Measurements from ENCODE around the gene COL5A1.

COL5A1 gene

DNA sequence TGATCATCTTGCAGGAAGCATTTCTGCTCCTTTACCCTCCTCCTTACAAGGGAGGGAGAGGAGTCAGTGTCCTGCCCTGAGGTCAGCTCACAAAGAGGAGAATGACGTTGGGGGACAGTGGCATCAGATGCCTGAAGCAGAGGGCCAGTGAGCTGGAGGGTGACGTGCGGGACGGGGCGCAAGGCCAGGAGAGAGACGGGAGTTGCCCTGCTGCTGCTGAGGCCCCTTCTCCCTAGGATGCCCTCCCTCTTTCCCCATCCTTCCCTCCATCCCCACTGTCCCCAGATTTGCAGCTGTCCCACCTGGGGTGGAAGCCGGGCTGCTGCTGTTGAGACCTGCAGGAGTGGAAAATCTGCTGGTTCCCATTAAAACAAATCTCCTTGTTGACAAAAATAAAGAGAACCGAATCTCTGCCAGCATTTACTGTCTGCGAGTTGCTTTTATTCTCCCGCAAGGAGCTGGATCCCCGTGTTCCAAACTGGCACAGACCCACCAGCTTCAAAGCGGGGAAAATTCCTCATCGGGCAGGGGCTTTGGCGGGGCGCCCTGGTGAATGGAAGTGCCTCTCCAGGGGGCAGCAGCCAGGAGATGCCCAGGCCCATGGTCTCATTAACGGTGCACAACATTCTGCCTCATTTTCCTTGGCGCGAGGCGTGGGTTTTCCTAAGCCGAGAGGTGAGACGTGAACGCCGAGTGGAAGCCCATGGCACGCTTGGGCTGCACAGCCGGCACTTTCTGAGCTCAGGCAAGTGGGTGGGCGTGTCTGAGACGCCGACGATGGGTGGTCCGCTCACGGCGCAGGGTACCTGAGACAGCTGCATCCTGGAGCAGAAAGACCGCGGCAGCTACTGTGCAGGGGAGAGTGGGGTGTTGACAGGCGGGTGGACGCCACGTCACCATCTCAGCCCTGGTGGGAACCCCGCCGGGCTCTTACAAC is 13.9 kb upstream of the COL5A1 start:
- TF ChIP-seq TAF1 (IDR thresholded peaks at IDR 0.05; ENCODE audit: borderline replicate concordance, insufficient read depth, low read length) (no peak), FOXP2 (optimal IDR thresholded peaks at IDR 0.05; ENCODE audit: borderline replicate concordance, extremely low read depth, extremely low read length, insufficient read depth) (no peak), POLR2AphosphoS5 (IDR thresholded peaks at IDR 0.05; ENCODE audit: low read depth, low read length) (no peak), SIN3A (IDR thresholded peaks at IDR 0.05; ENCODE audit: borderline replicate concordance, insufficient read depth, low read length) (no peak)
- TF ChIP-seq, protein P1, sequence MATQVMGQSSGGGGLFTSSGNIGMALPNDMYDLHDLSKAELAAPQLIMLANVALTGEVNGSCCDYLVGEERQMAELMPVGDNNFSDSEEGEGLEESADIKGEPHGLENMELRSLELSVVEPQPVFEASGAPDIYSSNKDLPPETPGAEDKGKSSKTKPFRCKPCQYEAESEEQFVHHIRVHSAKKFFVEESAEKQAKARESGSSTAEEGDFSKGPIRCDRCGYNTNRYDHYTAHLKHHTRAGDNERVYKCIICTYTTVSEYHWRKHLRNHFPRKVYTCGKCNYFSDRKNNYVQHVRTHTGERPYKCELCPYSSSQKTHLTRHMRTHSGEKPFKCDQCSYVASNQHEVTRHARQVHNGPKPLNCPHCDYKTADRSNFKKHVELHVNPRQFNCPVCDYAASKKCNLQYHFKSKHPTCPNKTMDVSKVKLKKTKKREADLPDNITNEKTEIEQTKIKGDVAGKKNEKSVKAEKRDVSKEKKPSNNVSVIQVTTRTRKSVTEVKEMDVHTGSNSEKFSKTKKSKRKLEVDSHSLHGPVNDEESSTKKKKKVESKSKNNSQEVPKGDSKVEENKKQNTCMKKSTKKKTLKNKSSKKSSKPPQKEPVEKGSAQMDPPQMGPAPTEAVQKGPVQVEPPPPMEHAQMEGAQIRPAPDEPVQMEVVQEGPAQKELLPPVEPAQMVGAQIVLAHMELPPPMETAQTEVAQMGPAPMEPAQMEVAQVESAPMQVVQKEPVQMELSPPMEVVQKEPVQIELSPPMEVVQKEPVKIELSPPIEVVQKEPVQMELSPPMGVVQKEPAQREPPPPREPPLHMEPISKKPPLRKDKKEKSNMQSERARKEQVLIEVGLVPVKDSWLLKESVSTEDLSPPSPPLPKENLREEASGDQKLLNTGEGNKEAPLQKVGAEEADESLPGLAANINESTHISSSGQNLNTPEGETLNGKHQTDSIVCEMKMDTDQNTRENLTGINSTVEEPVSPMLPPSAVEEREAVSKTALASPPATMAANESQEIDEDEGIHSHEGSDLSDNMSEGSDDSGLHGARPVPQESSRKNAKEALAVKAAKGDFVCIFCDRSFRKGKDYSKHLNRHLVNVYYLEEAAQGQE (IDR thresholded peaks at IDR 0.05; ENCODE audit: insufficient read depth in 1 of 2, low read depth in 2 of 2, low read length in 2 of 2) = no peak

DNA sequence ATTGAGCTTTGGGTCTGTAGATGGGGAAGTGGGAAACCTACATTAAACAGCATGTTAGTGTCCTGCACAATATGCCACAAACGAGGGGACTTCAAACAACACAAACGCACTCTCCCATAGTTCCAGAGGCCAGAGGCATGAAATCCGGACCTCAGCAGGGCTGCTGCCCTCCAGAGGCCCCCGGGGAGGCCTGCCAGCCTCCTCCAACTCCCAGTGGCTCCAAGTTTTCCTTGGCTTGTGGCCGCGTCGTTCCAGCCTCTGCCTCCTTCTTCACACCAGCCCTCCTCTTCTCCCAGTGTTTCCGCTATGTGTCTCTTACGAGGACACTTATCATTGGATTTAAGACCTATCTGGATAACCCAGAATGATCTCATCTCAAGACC is 13.3 kb upstream of the COL5A1 start:
- TF ChIP-seq, protein P1 (IDR thresholded peaks at IDR 0.05; ENCODE audit: insufficient read depth in 1 of 2, low read depth in 2 of 2, low read length in 2 of 2) = no peak
- TF ChIP-seq POLR2AphosphoS5 (IDR thresholded peaks at IDR 0.05; ENCODE audit: low read depth, low read length) (no peak), FOXP2 (optimal IDR thresholded peaks at IDR 0.05; ENCODE audit: borderline replicate concordance, extremely low read depth, extremely low read length, insufficient read depth) (no peak), SIN3A (IDR thresholded peaks at IDR 0.05; ENCODE audit: borderline replicate concordance, insufficient read depth, low read length) (no peak), TAF1 (IDR thresholded peaks at IDR 0.05; ENCODE audit: borderline replicate concordance, insufficient read depth, low read length) (no peak)

DNA sequence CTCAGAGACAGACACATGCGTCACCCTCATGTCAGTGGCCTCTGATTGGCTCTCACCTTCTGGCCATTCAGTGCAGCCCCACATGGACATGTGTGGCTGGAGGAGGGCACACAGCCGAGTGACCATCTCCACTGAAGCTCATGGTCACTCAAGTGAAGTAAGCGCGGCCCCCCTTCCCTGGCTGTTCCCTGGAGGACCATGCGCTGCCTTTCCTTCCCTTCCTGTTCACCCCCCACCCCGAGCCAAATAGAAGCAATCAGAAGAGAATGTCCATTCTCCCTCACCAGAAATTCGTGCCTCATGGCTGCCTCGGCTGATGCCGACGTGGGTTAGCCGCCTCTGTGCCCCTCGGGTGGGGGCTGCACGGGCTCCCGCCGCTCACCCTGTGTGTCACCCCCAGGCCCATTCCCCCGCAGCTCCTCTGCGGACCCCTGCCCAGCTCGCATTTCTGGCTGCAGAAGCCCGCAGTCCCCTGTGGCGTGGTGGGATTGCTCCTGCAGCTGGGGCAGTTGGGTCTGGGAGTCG is 12.5 kb upstream of the COL5A1 start:
- no peak for TF ChIP-seq POLR2AphosphoS5 (IDR thresholded peaks at IDR 0.05; ENCODE audit: low read depth, low read length)
- TF ChIP-seq SIN3A (IDR thresholded peaks at IDR 0.05; ENCODE audit: borderline replicate concordance, insufficient read depth, low read length) = no peak
- no peak for TF ChIP-seq TAF1 (IDR thresholded peaks at IDR 0.05; ENCODE audit: borderline replicate concordance, insufficient read depth, low read length)

DNA sequence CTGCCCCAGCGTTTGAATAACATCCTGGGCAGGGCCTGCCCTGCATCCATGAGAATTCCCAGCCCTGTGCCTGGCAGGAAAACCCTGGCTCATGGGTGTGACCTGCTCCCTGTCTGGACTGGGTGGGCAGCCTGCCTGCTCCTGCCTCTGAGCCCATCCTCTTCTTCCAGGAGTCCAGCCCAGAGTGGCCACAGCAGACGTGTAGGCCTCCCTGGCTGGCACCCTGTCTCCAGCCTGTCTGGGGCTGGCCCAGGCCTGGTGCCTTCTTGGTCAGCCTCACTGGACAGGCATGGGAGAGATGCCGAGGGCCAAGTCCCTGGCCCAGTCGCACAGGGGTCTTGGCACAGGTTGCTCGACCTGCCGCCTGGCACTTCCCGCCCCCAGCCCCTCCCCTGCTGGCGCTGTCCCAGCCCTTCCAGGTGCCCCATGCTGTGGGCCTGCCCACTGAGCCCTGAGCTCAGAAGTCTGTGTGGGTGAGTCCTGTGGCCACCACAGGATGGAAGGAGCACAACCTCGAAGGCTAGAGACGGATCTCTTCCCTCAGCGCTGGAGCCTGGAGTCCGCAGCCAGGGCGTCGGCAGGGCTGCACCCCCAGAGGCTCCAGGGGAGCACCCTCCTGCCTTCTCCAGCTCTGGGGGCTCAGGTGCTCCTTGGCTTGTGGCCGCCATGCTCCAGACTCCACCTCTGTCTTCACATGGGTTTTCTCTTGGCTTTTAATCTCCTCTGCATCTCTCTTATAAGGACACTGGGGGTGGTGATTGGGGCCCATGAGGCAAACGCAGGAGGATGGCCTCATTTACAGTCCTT is 11.8 kb upstream of the COL5A1 start:
- TF ChIP-seq SIN3A (IDR thresholded peaks at IDR 0.05; ENCODE audit: borderline replicate concordance, insufficient read depth, low read length) (no peak), FOXP2 (optimal IDR thresholded peaks at IDR 0.05; ENCODE audit: borderline replicate concordance, extremely low read depth, extremely low read length, insufficient read depth) (no peak), TAF1 (IDR thresholded peaks at IDR 0.05; ENCODE audit: borderline replicate concordance, insufficient read depth, low read length) (no peak), POLR2AphosphoS5 (IDR thresholded peaks at IDR 0.05; ENCODE audit: low read depth, low read length) (no peak)
- TF ChIP-seq, protein P1 (IDR thresholded peaks at IDR 0.05; ENCODE audit: insufficient read depth in 1 of 2, low read depth in 2 of 2, low read length in 2 of 2) = no peak

DNA sequence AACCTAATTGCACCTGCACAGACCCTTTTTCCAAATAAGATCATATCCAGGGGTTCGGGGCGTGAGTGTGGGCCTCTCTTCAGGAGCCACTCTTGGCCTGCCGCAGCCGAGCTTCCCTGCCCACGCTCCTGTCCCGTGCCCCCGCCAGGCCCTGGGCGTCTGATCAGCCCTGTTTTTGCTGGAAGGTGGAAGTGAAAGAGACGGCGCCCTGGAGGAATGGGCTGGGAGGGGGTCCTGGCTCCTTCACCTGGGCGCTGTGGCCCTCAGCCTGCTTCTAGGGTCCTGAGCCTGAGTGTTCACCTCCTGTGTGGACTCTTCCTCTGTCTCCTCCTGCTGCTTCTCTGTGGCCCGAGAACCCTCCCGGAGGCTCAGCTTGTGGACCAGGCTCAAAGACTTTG is 11.2 kb upstream of the COL5A1 start:
- TF ChIP-seq TAF1 (IDR thresholded peaks at IDR 0.05; ENCODE audit: borderline replicate concordance, insufficient read depth, low read length) (no peak), POLR2AphosphoS5 (IDR thresholded peaks at IDR 0.05; ENCODE audit: low read depth, low read length) (no peak), SIN3A (IDR thresholded peaks at IDR 0.05; ENCODE audit: borderline replicate concordance, insufficient read depth, low read length) (no peak), FOXP2 (optimal IDR thresholded peaks at IDR 0.05; ENCODE audit: borderline replicate concordance, extremely low read depth, extremely low read length, insufficient read depth) (no peak)
- TF ChIP-seq, protein P1 (IDR thresholded peaks at IDR 0.05; ENCODE audit: insufficient read depth in 1 of 2, low read depth in 2 of 2, low read length in 2 of 2) = no peak

Data from PFSK-1 (cell line).